Measurements from ENCODE around the gene WDR11. TPM values are rescaled to one million over a fixed set of nuclear protein-coding genes. Genes with fewer than 3 reads are reported as not detected.

WDR11 gene
- total and polyA plus RNA-seq, 12 donors: 9.6 to 29.3 (median 14.5) TPM

GRCh38 chr10:120825878-120826769 lies 25.0 kb upstream of the WDR11 start:
- no peak overlapping the region for H3K4me3 ChIP-seq
- H3K36me3 ChIP-seq: no peaks in the 10 kb centered on the region
- DNase-seq: no peak
- no peak for ATAC-seq
- peaks cover 0 to 25% (median 0%) of the 10 kb centered on the region in 9 donors for H3K4me1 ChIP-seq
- WGBS, 2 donors: 50 to 51% methylated on average over 3 of the region's 3 CpGs
- no peaks in the 10 kb centered on the region for H3K9me3 ChIP-seq
- H3K27me3 ChIP-seq: no peaks in the 10 kb centered on the region
- intact Hi-C loops (cut with DNase I): no loop called here
- no peak for TF ChIP-seq CTCF (IDR thresholded peaks at IDR 0.05)
- H3K27ac ChIP-seq: peak overlapping the region in 1 of 10 donors; percentile 44

DNA sequence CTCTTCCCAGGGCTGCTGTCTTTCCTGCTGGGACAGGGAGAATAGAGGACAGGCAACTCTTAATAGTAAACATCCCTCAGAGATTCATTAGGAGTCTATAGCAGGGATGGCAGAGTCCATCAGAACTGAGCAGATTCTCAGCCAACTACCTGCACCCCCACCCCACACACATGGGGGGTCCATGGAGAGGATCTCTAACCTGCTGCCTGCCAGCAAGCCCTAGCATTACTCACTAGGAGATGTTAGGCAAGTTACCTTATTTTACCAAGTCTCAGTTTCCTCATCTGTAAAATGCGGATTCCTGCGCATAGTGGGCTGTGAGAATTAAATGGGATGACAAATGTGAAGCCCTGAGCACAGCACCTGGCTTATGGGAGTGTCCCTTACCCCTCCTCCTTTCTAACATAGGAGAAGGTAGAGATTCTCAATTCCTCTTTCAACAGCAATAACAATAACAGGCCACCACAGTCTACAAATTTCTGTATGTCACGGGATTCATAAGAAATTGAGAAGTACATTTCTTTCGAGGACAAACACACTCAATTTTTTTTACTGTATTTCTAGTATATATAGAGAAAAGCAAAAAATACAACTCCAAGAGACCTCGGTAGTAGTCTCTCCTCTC lies 23.8 kb upstream of the WDR11 start:
- ATAC-seq (no peak), DNase-seq (no peak)
- H3K9me3 ChIP-seq: no peaks in the 10 kb centered on the region
- 70 to 73% methylated on average over 5 of the region's 5 CpGs for WGBS, 2 donors
- no peak for TF ChIP-seq CTCF (IDR thresholded peaks at IDR 0.05)
- no peak overlapping the region for H3K4me3 ChIP-seq
- no peaks in the 10 kb centered on the region for H3K36me3 ChIP-seq
- no peak overlapping the region for H3K27ac ChIP-seq
- intact Hi-C loops (cut with DNase I): no loop called here
- H3K4me1 ChIP-seq: peaks cover 0 to 25% (median 0%) of the 10 kb centered on the region in 9 donors
- H3K27me3 ChIP-seq: no peaks in the 10 kb centered on the region

- no peak overlapping the region for H3K4me3 ChIP-seq
- no peak overlapping the region for H3K27ac ChIP-seq
- no peaks in the 10 kb centered on the region for H3K36me3 ChIP-seq
- H3K4me1 ChIP-seq: peaks cover 0 to 25% (median 0%) of the 10 kb centered on the region in 9 donors
- intact Hi-C loops (cut with DNase I): no loop called here
- H3K9me3 ChIP-seq: no peaks in the 10 kb centered on the region
- 88 to 93% methylated on average over 3 of the region's 3 CpGs for WGBS, 2 donors
- no peaks in the 10 kb centered on the region for H3K27me3 ChIP-seq
- TF ChIP-seq CTCF (IDR thresholded peaks at IDR 0.05): no peak
- DNase-seq (no peak), ATAC-seq (no peak)
These were observed 22.3 kb upstream of the WDR11 start for GRCh38 chr10:120828763-120829319.

DNA sequence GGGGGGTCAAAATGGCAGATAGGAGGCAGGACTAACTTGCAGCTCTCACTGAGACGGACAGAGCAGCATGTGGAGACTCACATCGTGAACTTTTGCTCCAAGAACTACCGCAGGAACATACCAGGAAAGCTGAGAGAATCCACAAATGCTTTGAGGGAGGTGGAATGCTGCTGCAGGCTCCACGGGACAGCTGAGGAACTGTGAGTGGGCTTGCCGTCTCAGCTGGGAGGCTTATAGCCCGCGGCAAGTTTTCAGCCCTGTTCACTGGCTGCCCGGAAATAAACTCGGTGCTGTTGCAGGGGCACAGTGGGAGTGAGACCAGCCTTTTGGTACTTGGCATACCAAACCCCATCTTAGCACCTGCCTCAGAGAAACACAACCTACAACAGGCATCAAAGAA lies 19.1 kb upstream of the WDR11 start:
- intact Hi-C loops (cut with DNase I): no loop called here
- Histone ChIP-seq H3K9me3 (no peaks in the 10 kb centered on the region), H3K36me3 (no peaks in the 10 kb centered on the region), H3K27me3 (no peaks in the 10 kb centered on the region), H3K4me3 (no peak overlapping the region), H3K4me1 (peaks cover 0 to 3% (median 0%) of the 10 kb centered on the region in 9 donors), H3K27ac (no peak overlapping the region)
- ATAC-seq: no peak
- no peak for TF ChIP-seq CTCF (IDR thresholded peaks at IDR 0.05)
- 77% methylated on average over 9 of the region's 9 CpGs for WGBS, 2 donors
- DNase-seq: no peak

Measured in heart right ventricle (tissue), 16 donors.